ENCODE measurements around the gene FASN.

Gene FASN

GRCh38 chr17:82086941-82087906, 10.8 kb downstream of the FASN start:
- no peak for DNase-seq

- DNase-seq, result no peak
Observed at GRCh38 chr17:82085931-82086764, 11.9 kb downstream of the FASN start.

- no peak for DNase-seq
Observed at GRCh38 chr17:82085031-82085861, 12.8 kb downstream of the FASN start.

GRCh38 chr17:82084373-82085030, 13.5 kb downstream of the FASN start:
- DNase-seq, result no peak

- DNase-seq, result no peak
Observed at GRCh38 chr17:82083533-82084359, 14.3 kb downstream of the FASN start.

GRCh38 chr17:82083009-82083408, 15.0 kb downstream of the FASN start:
- no peak for DNase-seq

GRCh38 chr17:82082456-82082855, 15.6 kb downstream of the FASN start:
- DNase-seq, result no peak

- no peak for DNase-seq
Observed at GRCh38 chr17:82081966-82082365, 16.1 kb downstream of the FASN start.

GRCh38 chr17:82081546-82081945, 16.5 kb downstream of the FASN start:
- no peak for DNase-seq

- no peak for DNase-seq
Observed at GRCh38 chr17:82080789-82081464, 17.1 kb downstream of the FASN start.

- no peak for DNase-seq
Observed at GRCh38 chr17:82080048-82080788, 17.8 kb downstream of the FASN start.

- no peak for DNase-seq
Observed at GRCh38 chr17:82079001-82079677, 18.9 kb downstream of the FASN start.

- DNase-seq, result no peak
Observed at GRCh38 chr17:82078433-82078832, 19.6 kb downstream of the FASN start.

- no peak for DNase-seq
Observed at GRCh38 chr17:82077617-82078358, 20.2 kb downstream of the FASN start.

- DNase-seq, result no peak
Observed at GRCh38 chr17:82076785-82077591, 21.0 kb downstream of the FASN start.

- DNase-seq, result no peak
Observed at GRCh38 chr17:82076018-82076784, 21.8 kb downstream of the FASN start.

GRCh38 chr17:82073446-82073845, 24.6 kb downstream of the FASN start:
- no peak for DNase-seq
